GM19043 (cell line): Measurements from ENCODE around the gene PMVK.

Experiments
- ATAC-seq: cut with Tn5 transposase; IDR thresholded peaks from one replicate; pipeline ENCODE4 v1.9.1; 2021; ENCODE audit warnings: low read depth; ENCODE audit not compliant: unreplicated experiment

The PMVK gene

DNA sequence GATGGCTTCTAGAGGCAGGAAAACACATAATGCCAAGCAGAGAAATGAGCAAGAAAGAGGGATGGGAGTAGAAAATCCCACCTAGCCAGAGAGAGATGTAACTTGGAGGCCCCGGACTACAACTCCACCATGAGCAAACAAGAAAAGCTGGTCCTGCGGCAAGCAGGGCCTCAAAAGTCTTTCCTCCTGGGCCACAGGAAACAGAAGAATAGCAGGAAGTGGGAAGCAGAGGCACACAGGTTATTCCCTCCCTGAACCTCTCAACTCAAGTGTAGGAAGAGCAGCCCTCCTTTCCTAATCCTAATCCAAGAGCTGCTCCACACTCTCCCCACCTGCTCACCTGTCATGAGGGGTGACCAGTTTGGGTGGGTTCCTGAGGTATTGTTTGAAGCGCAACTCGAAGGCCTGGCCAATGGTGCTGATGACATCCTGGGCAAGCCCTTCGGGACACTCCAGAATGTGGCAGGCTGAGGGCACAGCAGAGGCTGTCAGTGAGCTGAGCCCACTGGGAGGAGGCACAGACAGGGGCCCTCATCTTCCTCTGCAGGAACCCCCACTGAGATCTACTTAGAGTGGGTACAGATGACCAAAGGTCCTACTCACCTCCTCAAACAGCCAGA is 30.9 kb upstream of the PMVK start:
- ATAC-seq: no peak

GRCh38 chr1:154966111-154966510 is 29.6 kb upstream of the PMVK start:
- ATAC-seq: no peak

- ATAC-seq: no peak
Measured at GRCh38 chr1:154964359-154964758, 27.8 kb upstream of the PMVK start.

DNA sequence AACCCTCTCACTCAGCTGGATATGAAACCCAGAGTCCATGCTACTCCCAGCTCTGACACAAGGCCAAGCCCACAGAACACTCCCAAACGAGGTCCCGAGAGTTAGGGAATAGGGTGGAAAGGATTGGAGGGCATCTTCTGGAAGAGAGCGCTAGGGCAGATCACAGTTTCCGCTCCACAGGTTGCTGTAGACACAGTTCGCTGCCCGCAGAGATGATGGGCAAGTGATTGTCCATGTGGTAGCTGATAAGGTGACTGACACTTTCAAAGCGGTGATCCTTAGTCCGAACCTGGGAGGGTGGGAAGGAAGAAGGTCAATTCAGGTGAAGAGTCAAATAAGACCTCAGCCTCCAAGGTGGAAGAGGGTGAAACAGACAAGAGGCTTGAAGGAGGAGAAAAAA is 27.1 kb upstream of the PMVK start:
- no peak for ATAC-seq

GRCh38 chr1:154962795-154963330 is 26.3 kb upstream of the PMVK start:
- ATAC-seq: no peak

DNA sequence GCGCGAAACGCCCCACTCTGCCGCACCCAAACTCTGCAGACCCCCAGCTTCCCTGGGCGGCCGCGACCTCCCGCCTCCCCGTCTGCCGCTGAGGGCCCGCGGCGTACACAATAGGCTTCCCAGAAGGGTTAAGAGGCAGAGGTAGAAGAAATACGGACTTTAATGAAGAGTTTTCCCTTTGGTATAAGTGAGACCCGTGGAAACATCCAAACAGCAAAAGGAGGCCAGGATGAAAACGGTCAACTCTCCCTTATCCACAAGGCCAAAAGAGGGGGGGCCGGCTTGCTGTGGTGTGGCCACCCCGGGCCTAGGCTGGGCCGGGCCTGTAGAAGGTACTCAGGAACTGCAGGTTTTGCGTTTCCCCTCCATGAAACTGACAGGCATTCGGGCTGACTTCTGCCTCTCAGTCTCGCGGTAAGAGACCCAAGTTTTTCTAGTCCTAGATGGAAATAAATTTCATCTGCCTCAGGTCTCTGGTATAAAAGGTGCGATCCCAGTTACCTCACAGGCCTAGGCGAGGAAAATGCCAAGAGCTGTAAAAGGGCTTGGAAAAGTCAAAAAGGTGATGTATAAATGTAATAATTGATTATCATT is 25.7 kb upstream of the PMVK start:
- ATAC-seq: no peak

GRCh38 chr1:154961207-154962155 is 25.0 kb upstream of the PMVK start, which contains the start of gene PYGO2:
PYGO2 (minus strand) TSS chr1:154961782; CDS start chr1:154961576, 206 bp downstream.
- ATAC-seq: peak; percentile 57

- no peak for ATAC-seq
Measured at GRCh38 chr1:154960446-154961136, 24.1 kb upstream of the PMVK start.

DNA sequence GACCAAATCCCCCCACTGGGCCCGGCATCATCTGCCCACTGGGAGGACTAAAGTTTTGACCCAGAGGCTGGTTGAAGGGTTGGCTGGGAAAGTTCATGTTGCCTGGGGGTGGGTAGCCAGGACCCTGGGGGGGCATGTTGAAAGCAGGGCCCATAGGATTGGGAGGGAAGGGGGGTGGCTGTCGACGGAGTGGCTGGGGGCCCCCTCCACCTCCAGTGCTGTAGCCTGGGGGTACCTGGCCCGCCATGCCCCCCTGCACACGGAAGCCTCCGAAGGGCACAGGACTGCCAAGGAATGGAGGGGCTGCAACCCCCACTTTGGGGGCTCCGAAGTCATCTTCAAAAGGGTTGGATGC is 22.9 kb upstream of the PMVK start:
- no peak for ATAC-seq

GRCh38 chr1:154958681-154959425 is 22.3 kb upstream of the PMVK start:
- ATAC-seq: no peak

GRCh38 chr1:154958036-154958435 is 21.5 kb upstream of the PMVK start:
- no peak for ATAC-seq

DNA sequence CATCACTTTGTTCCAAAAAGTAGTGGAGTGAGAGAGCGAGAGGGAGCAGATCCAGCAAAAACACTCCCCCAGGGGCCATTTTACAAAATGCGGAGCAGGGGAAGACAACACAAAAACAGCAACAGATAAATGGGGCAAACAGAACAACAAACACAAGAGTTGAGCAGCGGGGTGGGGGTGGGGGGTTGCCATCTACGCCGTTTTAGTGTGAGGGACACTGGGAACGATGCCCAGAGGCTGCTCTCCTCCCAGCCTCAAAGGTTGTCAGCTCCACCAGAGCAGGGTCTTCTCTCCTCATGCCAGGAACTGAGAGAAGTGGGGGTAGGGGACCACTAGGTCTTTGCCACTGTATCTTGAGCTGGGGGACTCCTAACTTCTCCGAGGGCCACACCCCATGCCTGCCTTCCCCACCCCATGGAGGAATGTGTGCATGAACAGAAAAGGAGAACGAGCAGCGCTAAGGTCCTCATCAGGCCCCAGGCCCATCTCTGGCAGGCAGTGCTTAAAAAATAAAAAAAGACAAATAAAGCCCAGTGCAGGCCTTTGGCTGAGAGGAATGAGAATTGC is 20.7 kb upstream of the PMVK start:
- no peak for ATAC-seq

- ATAC-seq: no peak
Measured at GRCh38 chr1:154956544-154956941, 20.0 kb upstream of the PMVK start.

- no peak for ATAC-seq
Measured at GRCh38 chr1:154955718-154956543, 19.4 kb upstream of the PMVK start, which contains the start of gene PBXIP1. PBXIP1 (minus strand) TSS chr1:154956099; CDS start chr1:154953721, 2,378 bp downstream.

GRCh38 chr1:154955039-154955717 is 18.7 kb upstream of the PMVK start:
- ATAC-seq: peak; percentile 62

DNA sequence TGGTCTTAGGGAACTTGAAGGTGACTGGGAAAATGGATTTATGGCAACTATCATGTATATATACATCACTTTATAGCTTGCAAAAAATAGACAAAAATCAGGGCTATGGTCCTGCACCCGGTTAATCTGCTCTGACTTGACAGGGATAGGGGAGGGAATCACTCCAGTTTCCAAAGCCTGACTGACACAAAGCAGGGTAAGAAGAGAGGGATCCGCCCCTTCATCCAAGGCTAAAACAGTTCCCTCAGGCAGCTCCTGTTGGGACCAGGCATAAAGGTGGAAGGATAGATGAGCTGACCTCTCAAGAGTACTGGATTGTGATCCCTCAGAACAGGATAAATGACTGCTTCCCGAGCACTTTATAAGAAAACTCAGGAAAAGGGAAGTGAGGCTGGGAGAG is 18.0 kb upstream of the PMVK start:
- ATAC-seq: no peak

DNA sequence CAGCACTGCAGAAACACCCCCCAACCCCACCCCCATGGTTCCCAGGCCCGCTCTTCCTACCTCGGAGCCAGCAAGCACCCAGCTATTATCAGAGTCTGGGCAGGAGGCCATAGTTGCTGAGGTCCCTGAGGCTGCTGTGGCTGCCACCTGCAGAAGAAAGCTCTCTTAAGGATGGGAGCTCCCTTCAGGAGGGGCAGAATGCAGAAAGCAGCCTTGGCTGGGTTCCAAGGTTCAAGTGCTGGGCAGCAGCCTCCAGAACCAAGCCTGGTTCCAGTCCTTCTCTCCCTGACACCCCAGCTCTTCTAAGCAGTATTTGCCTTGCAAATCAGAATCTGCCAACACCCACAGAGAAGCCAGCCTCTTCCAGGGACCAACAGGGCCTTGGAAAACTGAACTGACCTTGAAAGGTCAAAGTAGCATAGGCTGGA is 17.1 kb upstream of the PMVK start:
- no peak for ATAC-seq

- no peak for ATAC-seq
Measured at GRCh38 chr1:154952664-154953063, 16.1 kb upstream of the PMVK start.
